GM19240 (cell line): ENCODE data around the gene WDR1.

Experiments
- DNase-seq: peaks from one replicate; pipeline ENCODE4 v3.0.0; 2011; ENCODE audit warnings: low spot score; ENCODE audit not compliant: insufficient read length

Gene WDR1

GRCh38 chr4:10115271-10115796 is 1.3 kb downstream of the WDR1 start:
- no peak for DNase-seq

- no peak for DNase-seq
Observed at GRCh38 chr4:10114607-10115006, 2.0 kb downstream of the WDR1 start.

GRCh38 chr4:10114147-10114546 is 2.5 kb downstream of the WDR1 start:
- no peak for DNase-seq

DNA sequence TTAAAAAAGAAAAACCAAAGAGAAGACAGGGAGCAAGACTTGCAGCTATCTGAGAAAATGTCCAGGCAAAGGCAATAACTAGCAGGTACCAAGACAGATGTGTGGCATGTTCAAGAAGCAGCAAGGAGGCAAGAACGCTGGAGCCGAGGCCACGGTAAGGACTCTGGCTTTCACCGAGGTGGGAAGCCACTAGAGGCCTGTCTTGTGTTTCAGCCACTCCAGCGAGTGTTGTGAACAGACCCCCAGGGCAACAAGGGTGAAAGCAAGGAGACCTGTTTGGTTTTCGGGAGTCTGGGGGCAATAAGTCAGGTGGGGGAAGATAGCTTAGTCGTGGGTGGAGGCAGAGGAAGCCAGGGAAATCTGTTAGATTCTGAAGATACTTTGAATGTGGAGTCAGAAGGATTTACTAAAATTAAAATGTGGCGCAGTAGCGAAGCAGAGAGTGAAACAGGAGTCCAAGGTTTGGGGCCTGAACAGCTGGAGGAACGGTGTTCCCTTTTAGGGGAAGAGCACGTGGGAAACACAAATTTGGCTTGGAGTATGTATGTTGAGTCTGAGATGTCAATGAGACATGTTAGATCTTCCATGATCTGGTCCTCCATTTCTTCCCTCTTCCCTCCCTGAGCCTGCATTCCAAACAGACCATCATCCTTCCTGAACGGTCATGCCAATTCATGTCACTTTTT is 3.1 kb downstream of the WDR1 start:
- no peak for DNase-seq

DNA sequence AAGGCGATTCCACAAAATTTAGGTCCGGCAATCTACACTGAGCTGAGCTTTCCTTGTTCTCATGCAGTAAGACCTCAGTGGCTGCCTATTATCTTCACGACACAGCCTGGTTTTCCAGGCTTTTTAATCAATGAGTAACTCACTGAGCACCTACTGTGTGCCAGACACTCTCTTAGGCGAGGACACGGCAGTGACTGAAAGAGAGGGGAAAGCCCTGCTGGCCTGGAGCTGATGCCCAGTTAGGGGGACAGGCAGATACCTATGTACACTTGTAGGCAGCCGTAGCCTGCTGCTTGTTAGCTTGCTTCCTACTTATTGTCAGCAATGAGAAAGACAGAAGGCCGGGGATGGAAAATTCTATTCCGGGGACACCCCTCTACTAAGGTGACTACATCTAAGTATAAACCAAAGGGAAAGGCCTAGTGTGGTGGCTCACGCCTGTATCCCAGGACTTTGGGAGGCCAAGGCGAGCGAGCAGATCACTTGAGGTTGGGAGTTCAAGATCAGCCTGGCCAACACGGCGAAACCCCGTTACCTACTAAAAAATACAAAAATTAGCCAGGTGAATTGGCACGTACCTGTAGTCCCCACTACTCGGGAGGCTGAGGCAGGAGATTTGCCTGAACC is 3.8 kb downstream of the WDR1 start:
- DNase-seq = no peak

- DNase-seq = no peak
Observed at GRCh38 chr4:10111067-10111801, 5.4 kb downstream of the WDR1 start.

GRCh38 chr4:10109995-10110670 is 6.5 kb downstream of the WDR1 start:
- no peak for DNase-seq

DNA sequence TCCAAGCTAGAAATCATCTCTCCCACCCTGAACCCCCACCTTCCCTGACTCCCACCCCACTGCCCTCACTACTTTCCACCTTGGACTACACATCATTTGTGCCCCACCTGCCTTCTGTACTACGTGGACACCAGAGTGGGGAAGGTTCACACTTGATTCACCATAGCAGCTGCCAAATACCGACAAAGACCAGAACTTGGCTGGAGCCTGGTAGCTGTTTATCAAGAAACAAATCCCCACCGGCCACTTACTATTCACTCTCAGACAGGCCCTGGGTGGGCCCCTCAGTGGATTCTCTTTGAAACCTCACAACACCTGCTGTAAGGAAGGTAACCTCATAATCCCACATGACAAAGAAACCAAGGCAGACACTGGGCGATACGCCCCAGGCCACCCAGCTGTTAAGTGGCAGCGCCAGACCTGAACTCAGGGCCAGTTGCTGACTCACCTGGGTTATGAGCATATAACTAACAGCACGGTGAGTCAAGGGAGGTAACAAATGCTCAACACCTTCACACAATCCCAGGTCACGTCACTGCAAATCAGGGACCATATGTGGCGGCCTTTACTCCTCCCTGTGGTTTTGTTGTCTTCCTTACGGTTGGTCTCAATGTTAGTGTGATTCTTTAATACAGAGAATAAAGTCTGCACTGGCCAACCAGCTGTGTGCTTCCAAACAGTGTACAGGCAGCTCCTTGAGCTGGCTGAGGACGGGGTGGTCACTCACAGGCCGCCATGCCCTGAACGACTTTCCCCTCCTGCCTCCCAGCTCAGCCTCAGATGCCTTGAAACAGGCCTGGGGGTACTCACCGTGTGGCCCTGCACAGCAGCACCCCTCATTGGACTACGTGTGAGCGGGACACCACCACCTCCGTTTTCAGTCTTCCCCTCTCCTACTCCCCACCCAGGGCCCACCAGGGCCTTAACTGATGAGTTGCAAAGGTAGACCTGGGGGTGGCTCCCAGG is 7.5 kb downstream of the WDR1 start:
- DNase-seq = no peak

DNA sequence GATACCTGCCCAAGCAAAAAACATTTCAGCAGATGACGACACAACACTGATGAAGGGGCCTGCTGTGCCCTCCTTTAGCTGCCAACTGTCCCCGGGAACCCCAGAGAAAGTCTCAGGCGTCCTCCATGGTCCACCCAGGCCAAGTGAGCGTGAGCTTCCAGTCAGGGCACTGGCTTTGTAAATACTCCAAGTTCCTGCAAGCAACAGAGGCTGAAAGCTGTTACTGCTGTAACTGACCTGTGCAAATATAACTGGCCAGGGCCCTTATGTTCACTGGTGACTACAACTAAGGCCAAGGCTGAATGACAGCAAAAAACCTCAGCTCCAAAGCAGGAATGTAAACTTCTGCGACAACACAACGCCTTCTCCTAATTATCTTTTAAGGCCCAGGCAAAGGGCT is 8.2 kb downstream of the WDR1 start:
- no peak for DNase-seq

DNA sequence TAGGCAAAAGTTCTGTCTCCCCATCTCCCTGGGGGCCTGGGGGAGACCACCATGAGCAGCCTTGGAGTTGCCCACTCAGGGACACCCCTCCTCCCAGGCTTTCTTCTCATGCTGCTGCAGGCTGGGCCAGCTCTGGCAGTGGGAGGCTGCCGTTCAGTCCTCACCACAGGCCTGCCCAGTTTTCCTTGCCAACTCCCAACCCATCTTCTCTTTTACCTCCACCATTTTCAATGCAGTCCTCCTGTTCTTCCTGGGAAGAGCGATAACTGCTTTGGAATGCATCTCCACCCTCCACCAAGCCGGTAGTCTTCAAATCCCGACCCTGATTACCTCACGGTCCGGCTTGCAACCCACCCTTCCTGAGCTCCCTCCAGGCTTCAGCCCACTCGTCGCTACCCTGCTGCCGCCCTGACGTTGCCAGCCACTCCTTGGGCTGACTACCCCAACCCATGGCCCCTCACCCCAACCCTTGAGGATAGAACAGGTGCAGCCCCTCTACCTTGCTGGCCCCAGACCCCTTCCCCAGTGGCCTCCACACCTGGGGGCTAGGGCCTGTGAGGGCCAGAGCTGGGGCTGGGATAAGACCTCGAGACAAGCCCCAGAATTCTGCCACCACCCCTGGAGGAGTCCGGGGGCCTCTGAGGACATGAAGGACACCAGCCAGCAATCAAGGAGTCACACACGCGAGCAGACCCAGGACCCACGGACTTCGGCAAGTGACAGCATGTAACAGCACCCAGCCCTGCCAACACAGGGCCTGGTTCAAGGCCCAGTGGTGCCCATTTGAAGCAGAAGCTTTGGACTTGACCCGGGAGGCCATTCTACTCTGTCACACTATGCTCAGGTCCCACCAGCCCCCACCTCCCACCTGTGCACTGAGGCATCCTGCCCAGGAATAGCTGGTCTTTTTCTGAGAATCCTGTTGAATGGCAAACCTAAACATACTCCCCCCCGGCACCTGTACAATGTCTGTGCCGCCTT is 9.2 kb downstream of the WDR1 start:
- no peak for DNase-seq

DNA sequence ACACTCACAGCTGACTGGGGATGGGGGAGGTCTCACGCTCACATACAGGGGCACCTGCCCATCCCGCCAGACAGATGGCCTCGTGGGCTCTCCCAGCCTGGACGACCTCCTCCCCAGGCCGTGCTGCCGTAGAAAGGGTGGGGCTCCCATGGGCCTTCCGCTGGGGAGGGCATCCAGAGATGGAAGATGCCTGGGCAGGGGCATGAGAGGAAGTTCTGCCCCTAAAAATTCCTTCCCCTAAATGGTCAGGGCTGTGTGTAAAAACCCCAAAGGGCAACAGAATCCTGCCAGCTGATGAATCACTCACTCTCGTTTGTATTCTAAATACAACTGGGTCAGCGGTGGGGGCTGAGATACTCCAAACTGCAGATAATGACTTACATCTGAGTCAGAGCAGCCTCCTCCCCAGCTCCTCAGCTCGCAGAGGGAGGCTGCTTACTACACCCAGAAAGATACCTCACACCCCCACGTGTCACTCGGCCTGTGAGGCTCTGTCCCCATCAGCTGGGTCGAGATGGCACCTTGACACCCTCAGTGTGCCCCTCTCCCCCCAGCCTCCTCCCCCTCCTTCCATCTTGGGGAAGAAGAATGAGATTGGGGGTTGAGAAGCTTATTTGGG is 10.1 kb downstream of the WDR1 start:
- DNase-seq = no peak

DNA sequence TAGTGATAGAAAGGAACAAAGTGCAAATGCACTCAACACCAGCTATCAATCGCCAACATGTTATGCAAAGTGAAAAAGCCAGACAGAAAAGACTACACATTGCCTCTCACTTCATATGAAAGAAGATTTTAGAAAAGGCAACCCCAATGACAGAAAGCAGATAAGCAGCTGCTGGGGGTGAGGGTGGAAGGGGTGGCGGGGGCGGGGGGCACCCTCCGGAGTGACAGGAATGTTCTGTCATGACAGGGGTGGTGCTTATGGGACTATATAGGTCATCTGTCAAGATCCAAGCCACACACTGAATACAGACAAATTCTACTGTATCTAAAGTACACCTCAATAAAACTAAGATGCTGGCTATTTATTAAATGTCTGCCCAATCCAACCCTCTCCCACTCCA is 10.7 kb downstream of the WDR1 start:
- no peak for DNase-seq

GRCh38 chr4:10105421-10105820 is 11.2 kb downstream of the WDR1 start:
- no peak for DNase-seq

DNA sequence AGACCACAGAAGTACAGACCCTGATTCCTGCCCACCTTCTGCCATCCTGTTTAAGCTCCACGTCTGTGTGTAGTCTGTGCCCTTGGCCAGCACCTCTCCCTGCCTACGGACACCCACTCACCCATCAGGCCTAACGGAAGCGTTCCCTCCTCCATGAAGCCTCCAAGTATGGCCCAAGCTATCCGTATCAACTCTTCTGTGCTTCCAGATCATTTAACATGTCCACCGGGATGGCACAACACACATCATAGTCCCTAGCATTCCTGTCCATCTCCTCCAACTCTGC is 11.7 kb downstream of the WDR1 start:
- no peak for DNase-seq

DNA sequence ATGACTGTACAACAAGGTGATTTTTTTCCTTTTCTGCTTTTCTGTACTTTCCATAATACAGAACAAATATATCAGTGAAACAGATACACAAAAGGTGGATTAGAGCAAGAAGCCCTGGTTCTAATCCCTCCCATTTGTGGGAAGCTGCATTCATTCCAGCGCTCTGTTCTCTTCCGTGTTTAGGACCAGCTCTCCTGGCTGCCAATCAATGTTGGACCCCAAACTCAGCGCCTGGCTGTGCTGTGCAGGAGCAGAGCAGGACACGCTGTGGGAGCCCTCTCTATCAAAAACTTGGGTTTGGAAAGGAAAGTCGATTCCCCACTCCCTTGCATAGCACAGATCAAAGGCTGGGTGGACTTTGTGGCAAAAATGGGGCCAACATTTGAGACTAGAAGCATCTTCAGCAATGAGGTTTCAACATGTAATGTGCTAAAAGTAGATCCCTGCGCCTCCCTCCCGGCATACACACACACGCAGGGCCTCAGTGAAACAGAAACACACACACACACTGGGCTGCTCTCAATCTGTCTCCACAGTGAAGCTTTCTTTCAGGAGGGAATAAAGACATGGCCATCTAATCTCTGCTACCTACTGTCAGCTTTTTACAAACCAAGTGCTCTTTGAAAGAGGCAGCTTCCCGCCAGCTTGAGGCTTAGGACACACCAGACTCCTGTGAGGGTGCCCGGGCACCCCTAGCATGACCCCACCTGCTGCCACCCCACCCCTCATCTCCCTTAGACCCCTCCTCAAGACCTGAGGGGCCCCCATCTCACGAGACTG is 12.2 kb downstream of the WDR1 start:
- DNase-seq = no peak

DNA sequence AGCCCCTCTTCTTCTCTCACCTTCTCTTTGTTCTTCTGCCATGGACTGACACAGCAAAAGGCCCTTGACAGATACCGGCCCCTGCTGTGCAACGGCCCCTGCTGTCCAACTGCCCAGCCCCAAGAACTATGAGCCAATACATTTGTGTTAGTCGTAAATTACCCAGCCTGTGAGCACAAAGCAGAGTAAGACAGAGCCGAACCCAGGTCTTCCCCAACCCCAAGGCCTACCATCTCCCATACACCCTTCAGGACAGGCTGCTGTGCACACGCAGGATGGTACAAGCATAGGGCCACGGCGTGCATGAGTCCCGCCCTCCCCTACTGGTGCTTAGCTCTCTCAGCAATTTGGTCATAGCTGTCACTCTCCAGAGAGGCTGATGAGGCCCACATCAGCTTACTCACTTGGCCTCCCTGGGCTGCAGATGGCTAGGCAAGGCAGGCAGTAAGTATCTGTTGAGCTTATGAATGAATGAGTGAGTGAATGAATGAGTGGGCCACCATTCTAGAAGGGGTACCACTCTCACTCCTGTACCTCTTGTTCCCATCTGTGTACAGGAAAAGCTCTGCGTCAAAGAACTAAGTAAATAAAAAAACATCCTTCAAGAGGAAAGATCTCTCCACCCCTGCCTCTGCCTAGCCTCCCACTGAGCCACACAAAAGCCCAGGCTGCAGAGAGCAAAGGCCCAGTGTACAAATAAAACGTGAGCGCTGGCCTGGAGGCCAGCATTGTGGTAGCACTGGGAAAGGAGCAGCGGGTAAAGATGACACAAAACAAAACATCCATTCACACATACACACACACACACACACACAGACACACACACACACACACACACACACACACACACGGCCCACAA is 13.9 kb downstream of the WDR1 start:
- no peak for DNase-seq

GRCh38 chr4:10101671-10102473 is 14.7 kb downstream of the WDR1 start:
- DNase-seq = no peak
